B cell (primary cell): ENCODE measurements around the gene MTHFD2L. TPM values are rescaled to one million over a fixed set of nuclear protein-coding genes. Genes with fewer than 3 reads are reported as not detected.

ENCODE experiments used
- ATAC-seq: fragments of 200-7000 bp; cut with Tn5 transposase; one replicate; pipeline ENCODE4 v1.10.0; 2021; ENCODE audit warnings: low read depth, mild to moderate bottlenecking, moderate number of reproducible peaks, moderate library complexity
- CTCF ChIA-PET: fragments of 350-600 bp; sonication (Branson Sonifier 250); formaldehyde crosslinking; loops from one replicate; lab custom pipeline; 2021; ENCODE audit warnings: antibody characterized with exemption, inconsistent platforms; lab: Charles Lee
- POLR2A ChIA-PET: fragments of 350-600 bp; sonication (Branson Sonifier 250); formaldehyde crosslinking; loops from one replicate; lab custom pipeline; 2021; ENCODE audit warnings: antibody characterized with exemption; lab: Charles Lee
- DNase-seq: peaks from one replicate; pipeline ENCODE4 v3.0.0; 2013
- H2AFZ ChIP-seq: 2 replicates; pipeline ENCODE4 v1.6.1; 2012; ENCODE audit warnings: mild to moderate bottlenecking, low read depth, low read length; ENCODE audit not compliant: insufficient read depth, poor library complexity, severe bottlenecking
- H3K27ac ChIP-seq, 2 donors: 1 replicate in 1 of 2; 2 replicates in 1 of 2; pipeline ENCODE4 v1.5.1; 2012 to 2013; ENCODE audit warnings: low read length in 2 of 2, mild to moderate bottlenecking in 2 of 2, moderate library complexity in 1 of 2
- H3K27me3 ChIP-seq, 4 experiments: fragments of 200-600 bp in 1 of 4; sonication (generic) in 1 of 4; replicated peaks in 1 of 4; 1 replicate in 2 of 4; 2 replicates in 2 of 4; pipeline versions ENCODE4 v1.6.1 to v1.7.0; 2013 to 2016; ENCODE audit warnings: low read length in 3 of 4, mild to moderate bottlenecking in 2 of 4, mixed read lengths in 1 of 4, moderate library complexity in 1 of 4; ENCODE audit not compliant: insufficient read depth in 4 of 4, control insufficient read depth in 3 of 4; ENCODE audit errors: control extremely low read depth in 1 of 4
- H3K36me3 ChIP-seq, 2 experiments: replicated peaks in 1 of 2; 1 replicate in 1 of 2; 2 replicates in 1 of 2; pipeline versions ENCODE4 v1.6.1 to v1.7.1; 2013; ENCODE audit warnings: low read length in 1 of 2; ENCODE audit not compliant: insufficient read depth in 2 of 2, control insufficient read depth in 1 of 2; ENCODE audit errors: control extremely low read depth in 1 of 2, extremely low read depth in 1 of 2
- H3K4me1 ChIP-seq, 2 donors: fragments of 200-600 bp in 1 of 2; sonication (generic) in 1 of 2; 1 replicate in 1 of 2; 2 replicates in 1 of 2; pipeline versions ENCODE4 v1.5.1 to v1.6.1; 2013 to 2017; ENCODE audit warnings: low read length in 2 of 2; ENCODE audit not compliant: control insufficient read depth in 2 of 2, insufficient read depth in 2 of 2
- H3K4me2 ChIP-seq: replicated peaks from 2 replicates; pipeline ENCODE3; 2012; ENCODE audit warnings: mild to moderate bottlenecking, low read depth, low read length; ENCODE audit not compliant: poor library complexity, severe bottlenecking
- H3K4me3 ChIP-seq, 5 experiments: fragments of 200-600 bp in 1 of 5; sonication (generic) in 1 of 5; 1 replicate in 3 of 5; 2 replicates in 2 of 5; pipeline versions ENCODE4 v1.5.1 to v1.7.0; 2011 to 2016; ENCODE audit warnings: low read length in 4 of 5, mild to moderate bottlenecking in 4 of 5, low read depth in 2 of 5, control low read depth in 1 of 5, moderate library complexity in 1 of 5; ENCODE audit not compliant: insufficient read depth in 1 of 5; ENCODE audit errors: control extremely low read depth in 1 of 5, extremely low read depth in 1 of 5
- H3K79me2 ChIP-seq: fragments of 200-600 bp; sonication (generic); one replicate; pipeline ENCODE4 v1.6.0; 2016; ENCODE audit warnings: low read length; ENCODE audit not compliant: control insufficient read depth, insufficient read depth
- H3K9ac ChIP-seq: fragments of 200-600 bp; sonication (generic); 2 replicates; pipeline ENCODE4 v1.6.1; 2017; ENCODE audit warnings: mild to moderate bottlenecking, low read length, moderate library complexity
- H3K9me3 ChIP-seq, 3 donors: one replicate each; pipeline versions ENCODE4 v1.6.1 to v1.7.1; 2013; ENCODE audit warnings: low read length in 2 of 3; ENCODE audit not compliant: control insufficient read depth in 2 of 3, insufficient read depth in 1 of 3; ENCODE audit errors: control extremely low read depth in 1 of 3
- H4K20me1 ChIP-seq: 2 replicates; pipeline ENCODE4 v1.6.0; 2012; ENCODE audit warnings: mild to moderate bottlenecking, low read length; ENCODE audit not compliant: insufficient read depth, control insufficient read depth, poor library complexity, severe bottlenecking
- H3K27ac Mint-ChIP-seq: one replicate; pipeline ENCODE4 v1.8.0; 2021; ENCODE audit warnings: mixed read lengths
- H3K27me3 Mint-ChIP-seq: one replicate; pipeline ENCODE4 v1.8.0; 2021; ENCODE audit warnings: mixed read lengths
- H3K4me1 Mint-ChIP-seq: one replicate; pipeline ENCODE4 v1.8.0; 2021; ENCODE audit warnings: mixed read lengths
- H3K4me3 Mint-ChIP-seq: one replicate; pipeline ENCODE4 v1.8.0; 2021; ENCODE audit warnings: mixed read lengths
- H3K9me3 Mint-ChIP-seq: one replicate; pipeline ENCODE4 v1.8.0; 2022; ENCODE audit warnings: mixed read lengths; ENCODE audit not compliant: insufficient read depth
- CTCF ChIP-seq: fragments of 200-600 bp; IDR thresholded peaks from one replicate; pipeline ENCODE4 v1.8.0; 2022; ENCODE audit warnings: antibody characterized with exemption, mild to moderate bottlenecking
- EZH2 ChIP-seq: IDR thresholded peaks from 2 replicates; pipeline ENCODE4 v1.6.1; 2012; ENCODE audit warnings: borderline replicate concordance, low read depth, mild to moderate bottlenecking, moderate library complexity, low read length; ENCODE audit not compliant: insufficient read depth, poor library complexity, severe bottlenecking
- WGBS: methylation state at CpG from one replicate; pipeline ENCODE4 v1.1.5; 2013; ENCODE audit warnings: missing lambda C conversion rate; ENCODE audit not compliant: insufficient coverage; 5-methylcytosine and 5-hydroxymethylcytosine counted together
- intact Hi-C: fragments of 100-400 bp; cut with micrococcal nuclease; formaldehyde crosslinking; loops from one replicate; pipeline ENCODE4 v1.10.0; 2022
- polyA plus RNA-seq: library from polyadenylated mRNA; depleted of rRNA; stranded (reverse); fragments of >200 nt; gene quantifications from 2 replicates; pipeline ENCODE4 v1.2.3, GENCODE V29; 2012
- total RNA-seq, 2 donors: library from RNA; stranded (reverse); fragments of 120-200 nt in 1 of 2; gene quantifications; 1 replicate in 1 of 2; 2 replicates in 1 of 2; pipeline versions ENCODE4 v1.2.3 to v1.2.4, GENCODE V29; 2013 to 2022

Gene MTHFD2L
- total and polyA plus RNA-seq, 2 donors (not counting 1 experiment from before 2014, with no cell fraction given) = 5.5 to 12.6 TPM

GRCh38 chr4:74157154-74157553 is 764 bp upstream of the MTHFD2L start:
- no peak overlapping the region for H3K27ac ChIP-seq

More at GRCh38 chr4:74157154-74157553, 764 bp upstream of the MTHFD2L start:
- POLR2A ChIA-PET = interaction anchor here (0.5 kb wide), 1 partner anchor 899 kb away, joined by 4 read pairs; the partner anchor contains the start of gene ANKRD17
- H3K9me3 ChIP-seq = no peaks in the 10 kb centered on the region
- DNase-seq (no peak), ATAC-seq (no peak)
- H2AFZ ChIP-seq = peak overlapping the region; percentile 92
- TF ChIP-seq EZH2 (no peak), CTCF (no peak)
- Mint-ChIP-seq H3K9me3 (no peaks in the 10 kb centered on the region), H3K27ac (peak overlapping the region; percentile 82), H3K4me3 (peak overlapping the region; percentile 97), H3K27me3 (peaks cover 11% of the 10 kb centered on the region), H3K4me1 (peaks cover 21% of the 10 kb centered on the region)
- intact Hi-C loops = loop anchor here (5.0 kb wide), 1 partner anchor 900 kb away; the partner anchor contains the start of gene ANKRD17
- peak overlapping the region in 4 of 5 experiments; percentile 50 to 84 (median 76) for H3K4me3 ChIP-seq
- peaks cover 0 to 9% (median 1%) of the 10 kb centered on the region in 4 experiments for H3K27me3 ChIP-seq
- peaks cover 11 to 13% of the 10 kb centered on the region in 2 donors for H3K4me1 ChIP-seq
- H3K4me2 ChIP-seq = peak overlapping the region; percentile 83
- H4K20me1 ChIP-seq = no peaks in the 10 kb centered on the region
- peaks cover 2 to 7% of the 10 kb centered on the region in 2 experiments for H3K36me3 ChIP-seq
- H3K79me2 ChIP-seq = peaks cover 22% of the 10 kb centered on the region
- WGBS = 0% methylated on average over 1 of the region's 2 CpGs
- CTCF ChIA-PET = no interaction called here
- peak overlapping the region; percentile 75 for H3K9ac ChIP-seq
